LNCAP (cell line): ENCODE results near the gene ZNF385B.

Experiments
- CTCF ChIP-seq: fragments of 450-650 bp; IDR thresholded peaks from 2 replicates; pipeline ENCODE4 v1.5.1; 2017; ENCODE audit warnings: mild to moderate bottlenecking

Gene ZNF385B

DNA sequence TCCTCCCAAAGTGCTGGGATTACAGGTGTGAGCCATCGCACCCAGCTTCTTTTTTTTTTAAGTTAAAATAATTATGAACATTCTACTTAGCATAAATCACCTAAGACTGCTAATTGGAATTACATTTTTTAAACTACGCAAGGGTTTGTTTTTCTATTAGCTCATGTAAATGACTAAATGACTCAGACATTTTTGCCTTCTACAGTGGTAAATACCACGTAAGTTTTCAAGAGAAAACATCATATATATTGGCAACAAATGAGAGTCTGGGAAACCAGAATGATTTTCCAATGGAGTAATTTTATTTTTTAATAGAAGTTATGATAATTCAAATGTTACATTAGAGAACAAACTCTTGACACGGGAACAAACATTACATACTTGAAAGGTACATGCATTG is 259.0 kb downstream of the ZNF385B start:
- no peak for TF ChIP-seq CTCF

GRCh38 chr2:179596018-179596417 is 265.4 kb downstream of the ZNF385B start:
- no peak for TF ChIP-seq CTCF

DNA sequence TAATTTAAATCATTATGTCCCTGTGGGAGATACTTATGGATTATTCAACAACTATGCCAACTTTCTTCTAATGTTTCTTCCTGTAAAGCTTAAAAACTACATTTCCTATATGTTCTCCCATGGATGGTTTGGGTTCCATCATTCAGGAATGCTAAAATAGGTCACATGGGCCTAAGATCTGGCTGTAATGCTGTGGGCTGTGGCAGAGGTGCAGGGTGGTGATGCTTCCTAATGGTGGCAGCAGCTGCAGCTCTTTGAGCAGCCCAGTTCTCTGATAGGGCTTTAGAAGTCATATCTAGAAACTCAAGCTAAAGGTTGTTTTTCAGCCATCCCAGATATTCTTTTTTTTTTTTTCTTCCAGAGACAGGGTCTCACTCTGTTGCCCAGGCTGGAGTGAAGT is 266.1 kb downstream of the ZNF385B start:
- no peak for TF ChIP-seq CTCF

GRCh38 chr2:179594268-179595112 is 266.9 kb downstream of the ZNF385B start:
- TF ChIP-seq CTCF, result no peak

- TF ChIP-seq CTCF, result no peak
These were observed 268.1 kb downstream of the ZNF385B start for GRCh38 chr2:179593323-179593722.

- TF ChIP-seq CTCF, result no peak
These were observed 269.1 kb downstream of the ZNF385B start for GRCh38 chr2:179592167-179592936.

DNA sequence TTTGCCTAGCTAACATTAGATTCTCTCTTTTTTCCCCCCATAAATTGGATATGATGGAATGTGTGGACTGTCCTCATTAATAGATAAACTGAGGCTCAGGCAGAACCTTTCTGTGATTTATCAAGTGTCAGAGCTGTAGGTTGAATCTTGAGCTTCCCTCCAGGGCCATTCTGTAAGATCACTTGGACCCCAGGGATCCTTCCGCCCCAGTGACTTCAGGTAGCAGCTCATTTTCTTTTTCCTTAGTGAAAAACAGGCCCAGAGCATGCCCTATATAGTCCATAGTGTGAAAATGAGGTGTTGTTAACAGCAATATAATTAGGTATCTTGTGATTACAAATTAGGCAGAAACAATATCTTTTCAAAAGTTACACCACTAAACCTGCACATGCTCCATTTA is 269.7 kb downstream of the ZNF385B start:
- TF ChIP-seq CTCF, result no peak
